ENCODE measurements around the gene ADGRA1.
"Not testable (repeated sequence)": the region's sequence is repeated elsewhere in the genome, so short reads cannot be mapped to it uniquely, and the experiment has no call there.

Gene ADGRA1

DNA sequence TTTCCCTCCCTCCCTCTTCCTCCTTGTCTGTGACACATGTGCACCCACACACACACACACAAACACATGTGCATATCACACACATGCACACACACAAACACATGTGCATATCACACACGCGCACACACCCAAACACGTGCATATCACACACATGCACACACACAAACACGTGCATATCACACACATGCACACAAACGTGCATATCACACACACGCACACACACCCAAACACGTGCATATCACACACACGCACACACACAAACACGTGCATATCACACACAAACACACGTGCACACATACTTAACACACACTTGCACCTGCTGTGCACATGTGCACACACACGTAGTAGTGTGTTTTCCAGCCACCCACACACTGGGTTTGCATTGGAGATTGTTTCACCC is 42.9 kb downstream of the ADGRA1 start:
- DNase-seq: no peak

DNA sequence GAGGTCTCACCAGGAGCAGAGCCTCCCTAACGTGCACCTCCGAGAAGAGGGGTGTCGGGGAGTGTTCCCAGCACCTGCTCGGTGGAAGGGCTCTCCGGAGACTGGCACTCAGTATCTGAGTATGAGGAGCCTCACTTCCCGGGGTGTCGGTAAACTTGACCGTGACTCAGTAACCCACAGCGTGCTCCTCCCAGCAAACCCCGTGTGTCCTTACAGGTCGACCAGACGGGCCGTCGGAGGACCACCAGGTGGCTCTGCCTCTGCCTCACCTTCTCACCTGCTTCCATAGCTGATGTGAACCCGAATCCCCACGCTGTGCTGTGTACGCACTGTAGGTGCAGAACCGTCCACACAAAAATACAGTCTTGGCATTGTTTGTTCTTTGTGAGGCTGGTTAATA is 43.3 kb downstream of the ADGRA1 start:
- DNase-seq: no peak

DNA sequence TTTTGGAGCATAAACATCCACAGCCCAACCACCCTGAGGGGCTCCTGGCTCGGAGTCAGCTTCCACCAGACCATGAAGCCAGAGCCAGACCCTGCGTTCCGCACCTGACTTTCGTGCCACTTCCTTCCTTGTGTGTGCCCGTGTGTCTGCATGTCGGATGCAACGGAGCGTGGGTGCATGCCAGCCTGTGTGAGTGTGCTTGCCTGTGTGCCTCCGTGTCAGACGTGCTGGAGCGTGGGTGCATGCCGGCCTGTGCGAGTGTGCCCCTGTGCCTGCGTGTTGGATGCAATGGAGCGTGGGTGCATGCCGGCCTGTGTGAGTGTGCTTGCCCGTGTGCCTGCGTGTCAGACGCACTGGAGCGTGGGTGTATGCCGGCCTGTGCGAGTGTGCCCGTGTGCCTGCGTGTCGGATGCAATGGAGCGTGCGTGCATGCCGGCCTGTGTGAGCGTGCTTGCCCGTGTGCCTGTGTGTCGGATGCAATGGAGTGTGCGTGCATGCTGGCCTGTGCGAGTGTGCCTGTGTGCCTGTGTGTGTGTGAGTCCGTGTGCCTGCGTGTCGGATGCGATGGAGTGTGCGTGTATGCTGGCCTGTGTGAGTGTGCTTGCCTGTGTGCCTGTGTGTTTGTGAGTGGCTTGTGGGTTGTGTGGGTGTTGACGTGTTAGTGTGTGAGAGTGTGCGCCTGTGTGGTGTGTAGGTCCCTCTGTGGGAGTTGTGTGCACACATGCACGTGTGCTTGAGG is 44.2 kb downstream of the ADGRA1 start:
- DNase-seq: no peak

DNA sequence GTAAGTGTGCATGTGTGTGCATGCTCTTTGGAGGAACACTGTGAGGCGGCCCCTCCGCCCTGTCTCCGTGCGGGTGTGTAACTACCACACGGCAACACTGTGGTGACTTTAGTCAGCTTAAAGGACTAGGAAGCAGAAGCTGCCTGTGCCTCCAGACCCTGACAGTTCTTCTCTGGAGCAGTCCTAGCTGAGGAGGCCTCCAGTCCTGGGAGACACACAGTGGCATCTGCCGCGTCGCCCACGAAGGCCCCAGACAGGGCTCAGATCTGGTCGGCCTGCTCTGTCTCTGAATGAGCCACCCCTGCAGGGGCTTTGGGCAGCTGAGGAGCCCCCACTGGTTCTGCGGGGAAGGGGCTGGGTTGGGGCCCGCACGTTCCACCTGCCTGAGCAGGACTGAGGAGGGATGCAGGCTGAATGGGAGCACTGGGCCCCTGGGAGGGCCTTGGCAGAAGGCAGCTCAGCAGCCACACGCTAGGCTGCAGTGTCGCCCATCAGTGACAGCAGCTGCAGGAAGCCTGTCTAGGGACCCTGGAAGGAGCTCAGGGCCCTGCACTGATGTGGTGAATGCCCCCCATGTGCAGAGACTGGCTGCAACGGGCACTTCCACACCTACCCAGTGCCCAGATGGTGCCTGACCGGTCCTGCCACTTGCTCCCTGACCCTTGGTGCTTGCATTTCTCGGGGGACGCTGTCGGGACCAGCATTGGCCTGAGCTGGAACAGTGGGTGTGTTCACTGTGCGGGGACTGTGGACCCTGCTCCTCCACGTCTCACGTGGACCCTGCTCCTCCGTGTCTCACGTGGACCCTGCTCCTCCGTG is 45.0 kb downstream of the ADGRA1 start:
- DNase-seq: no peak

DNA sequence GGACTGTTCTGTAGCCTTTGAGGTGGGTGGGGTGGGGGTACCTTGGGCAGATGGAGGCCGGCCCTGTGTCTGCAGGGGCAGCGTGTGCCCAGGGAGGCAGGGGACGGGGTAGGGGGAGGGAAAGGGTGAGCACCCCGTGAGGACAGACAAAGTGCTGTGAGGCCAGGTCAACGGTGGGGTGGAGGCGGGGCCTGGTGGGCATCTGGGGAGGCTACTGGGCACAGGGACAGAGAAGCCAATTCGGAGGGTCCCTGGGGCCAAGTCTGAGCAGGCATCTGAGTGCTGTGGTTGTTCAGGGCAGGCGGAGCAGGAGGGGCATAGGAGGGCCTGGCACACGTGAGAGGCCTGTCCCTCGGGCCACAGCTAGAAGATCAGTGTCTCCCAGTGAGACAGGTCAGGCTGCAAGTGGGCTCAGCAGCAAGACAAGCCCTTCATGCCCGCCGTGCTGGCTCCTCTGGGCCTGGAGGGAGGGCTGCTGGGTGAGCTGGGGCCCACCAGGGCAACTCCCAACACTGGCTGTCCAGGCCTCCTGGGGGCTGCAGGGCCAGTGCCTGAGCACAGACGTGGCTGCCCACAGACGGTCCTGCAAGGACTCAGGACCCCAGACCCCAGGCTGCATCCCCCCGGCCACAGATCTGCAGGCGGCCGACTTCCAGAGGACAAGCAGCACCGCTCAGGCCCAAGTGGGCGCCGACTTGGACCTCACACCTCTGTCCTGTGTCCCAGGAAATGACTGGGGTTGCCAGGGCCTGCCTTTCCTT is 45.9 kb downstream of the ADGRA1 start:
- no peak for DNase-seq

DNA sequence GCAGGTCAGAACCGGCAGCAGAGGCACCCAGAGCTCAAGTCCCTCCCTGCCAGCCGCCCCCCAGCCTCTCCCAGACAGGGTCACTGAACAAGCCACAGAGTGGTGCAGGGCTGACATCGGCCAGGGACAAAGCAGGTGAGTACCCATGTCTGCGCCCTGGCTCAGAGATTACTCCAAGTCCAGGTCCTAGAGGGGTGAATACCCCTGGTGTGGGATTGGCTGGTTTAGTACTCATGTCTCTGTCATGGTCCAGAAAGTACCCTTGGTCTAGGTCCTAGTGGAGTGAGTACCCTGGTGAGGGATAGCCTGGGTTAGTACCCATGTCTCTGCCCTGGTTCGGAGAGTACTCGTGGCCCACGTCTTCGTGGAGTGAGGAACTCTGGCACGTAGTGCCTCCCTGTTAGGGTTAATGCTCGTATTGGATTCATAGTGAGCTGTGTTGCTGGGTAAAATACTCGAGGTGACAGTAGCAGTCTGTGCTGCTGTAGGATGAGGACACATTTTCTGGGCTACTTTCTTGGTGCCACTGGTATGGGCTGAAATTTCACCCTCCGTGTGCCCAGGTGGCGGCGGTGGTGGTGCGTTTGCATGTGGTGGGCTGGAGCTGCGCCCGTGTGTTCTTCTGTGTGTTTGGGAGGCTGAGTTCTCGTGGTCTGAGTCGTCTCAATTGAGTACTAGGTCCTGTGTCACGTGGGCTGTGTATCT is 46.8 kb downstream of the ADGRA1 start:
- DNase-seq: no peak

DNA sequence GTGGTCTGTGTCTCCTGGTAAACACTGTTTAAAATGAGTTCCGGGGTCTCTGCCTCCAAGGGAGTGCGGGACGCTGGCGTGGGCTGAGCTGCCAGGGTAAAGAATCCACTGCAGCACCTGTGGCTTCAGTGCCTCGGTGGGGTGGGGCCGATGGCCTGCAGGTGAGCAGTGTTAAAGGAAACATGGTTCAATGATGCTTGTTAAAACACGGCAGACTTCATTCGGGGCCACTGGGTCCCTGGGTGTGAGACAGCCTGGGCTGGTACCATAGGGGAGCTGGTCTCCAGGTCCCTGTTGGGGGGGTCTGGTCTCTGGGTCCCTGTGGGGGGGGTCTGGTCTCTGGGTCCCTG is 47.4 kb downstream of the ADGRA1 start:
- no peak for DNase-seq

DNA sequence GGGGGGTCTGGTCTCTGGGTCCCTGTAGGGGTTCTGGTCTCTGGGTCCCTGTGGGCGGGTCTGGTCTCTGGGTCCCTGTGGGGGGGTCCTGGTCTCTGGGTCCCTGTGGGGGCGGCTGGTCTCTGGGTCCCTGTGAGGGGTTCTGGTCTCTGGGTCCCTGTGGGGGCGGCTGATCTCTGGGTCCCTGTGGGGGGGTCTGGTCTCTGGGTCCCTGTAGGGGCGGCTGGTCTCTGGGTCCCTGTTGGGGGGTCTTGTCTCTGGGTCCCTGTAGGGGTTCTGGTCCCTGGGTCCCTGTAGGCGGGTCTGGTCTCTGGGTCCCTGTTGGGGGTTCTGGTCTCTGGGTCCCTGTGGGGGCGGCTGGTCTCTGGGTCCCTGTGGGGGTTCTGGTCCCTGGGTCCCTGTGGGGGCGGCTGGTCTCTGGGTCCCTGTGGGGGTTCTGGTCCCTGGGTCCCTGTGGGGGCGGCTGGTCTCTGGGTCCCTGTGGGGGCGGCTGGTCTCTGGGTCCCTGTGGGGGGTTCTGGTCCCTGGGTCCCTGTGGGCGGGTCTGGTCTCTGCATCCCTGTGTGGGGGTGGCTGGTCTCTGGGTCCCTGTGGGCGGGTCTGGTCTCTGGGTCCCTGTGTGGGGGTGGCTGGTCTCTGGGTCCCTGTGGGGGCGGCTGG is 49.9 kb downstream of the ADGRA1 start:
- not testable (repeated sequence) for DNase-seq

DNA sequence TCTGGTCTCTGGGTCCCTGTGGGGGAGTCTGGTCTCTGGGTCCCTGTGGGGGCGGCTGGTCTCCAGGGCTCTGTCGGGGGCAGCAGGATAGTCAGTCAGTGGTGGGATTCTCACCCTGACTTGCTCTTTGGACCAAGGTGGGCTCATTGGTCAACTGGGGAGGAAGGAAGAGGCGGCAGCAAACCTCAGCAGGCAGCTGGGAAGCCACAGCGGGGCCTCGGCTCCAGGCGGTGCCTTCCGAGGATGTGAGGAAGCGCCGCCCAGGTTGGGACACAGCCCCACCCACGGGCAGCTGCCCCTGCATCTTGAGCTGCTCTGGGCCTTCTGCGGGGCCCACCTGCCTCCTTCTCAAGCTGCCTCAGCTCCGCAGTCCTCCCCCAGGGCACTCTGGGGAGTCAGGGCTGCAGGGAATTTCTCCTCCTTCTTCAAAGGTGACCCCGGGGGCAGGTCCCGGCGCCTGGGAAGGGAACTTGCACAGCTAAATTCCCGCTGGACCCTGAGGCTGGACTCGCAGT is 51.9 kb downstream of the ADGRA1 start:
- no peak for DNase-seq

DNA sequence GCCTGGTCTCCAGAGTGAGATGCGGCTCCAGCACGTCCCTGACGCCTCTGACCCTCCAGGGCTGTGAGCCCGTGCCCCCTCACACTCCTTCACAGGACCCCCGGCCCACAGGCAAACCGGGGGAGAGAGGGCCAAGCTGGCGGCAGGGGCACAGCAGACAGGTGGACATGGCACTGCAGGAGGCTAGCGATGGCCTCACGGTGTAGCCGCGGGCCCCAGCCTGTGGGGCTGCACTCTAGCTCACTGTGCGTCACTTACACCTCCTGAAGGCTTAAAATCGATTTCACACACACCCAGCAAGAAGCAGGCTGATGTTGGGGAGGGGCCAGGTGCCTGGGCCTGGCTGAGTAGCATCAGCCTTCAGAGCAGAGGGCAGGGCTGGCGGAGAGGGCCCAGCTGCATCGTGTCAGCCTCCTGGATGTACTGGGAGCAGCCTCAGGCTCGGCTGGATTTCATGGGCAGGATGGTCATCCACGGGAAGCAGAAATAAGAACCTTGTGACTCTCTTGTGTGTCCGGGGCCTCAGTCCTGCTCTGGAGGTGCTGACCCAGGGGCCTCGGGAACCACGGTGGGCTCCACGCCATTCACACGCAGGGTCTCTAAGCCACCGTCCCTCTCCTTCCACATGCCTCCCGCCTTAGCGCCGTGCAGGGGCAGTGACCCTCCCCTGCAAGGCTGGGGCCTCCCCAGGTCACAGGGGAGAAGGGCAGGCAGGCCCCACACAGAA is 52.9 kb downstream of the ADGRA1 start:
- no peak for DNase-seq

DNA sequence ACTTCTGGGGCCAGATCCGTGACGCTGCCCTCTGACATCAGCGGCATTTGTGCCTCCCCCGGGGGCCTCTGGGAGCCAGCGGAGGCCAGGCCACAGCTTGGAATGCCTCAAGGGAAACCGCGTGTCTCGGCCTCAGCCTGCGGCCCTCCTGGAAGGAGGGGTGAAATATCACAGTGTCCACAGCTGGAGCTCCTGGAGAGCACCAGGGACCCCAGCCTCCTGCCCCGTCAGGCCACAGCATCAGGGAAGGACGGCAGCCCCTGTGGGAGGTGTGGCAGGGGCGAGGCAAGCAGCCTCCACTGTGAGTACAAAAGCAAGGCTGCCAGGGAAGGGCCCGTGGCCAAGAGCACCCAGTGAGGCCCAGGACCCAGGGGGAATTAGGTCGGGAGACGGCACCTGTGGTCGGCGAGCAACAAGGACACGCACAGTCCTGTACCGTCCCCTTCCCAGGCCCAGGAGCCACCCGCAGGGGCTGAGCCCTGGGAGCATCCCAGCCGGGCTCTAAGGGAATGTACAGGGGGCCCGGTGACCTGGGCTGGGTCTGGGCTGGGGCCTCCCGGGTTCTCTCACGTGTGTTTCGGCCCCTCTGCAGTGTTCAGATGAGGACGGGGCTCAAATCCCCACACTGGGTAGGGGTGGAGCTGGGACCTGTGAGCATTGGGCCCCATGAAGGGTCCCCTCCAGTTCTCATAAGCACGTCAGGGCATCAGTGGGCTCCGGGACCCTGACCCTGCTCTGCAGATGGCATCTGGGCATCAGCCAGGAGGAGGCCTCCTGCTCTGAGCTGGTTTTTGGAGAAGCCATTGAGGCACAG is 53.6 kb downstream of the ADGRA1 start:
- DNase-seq: no peak

DNA sequence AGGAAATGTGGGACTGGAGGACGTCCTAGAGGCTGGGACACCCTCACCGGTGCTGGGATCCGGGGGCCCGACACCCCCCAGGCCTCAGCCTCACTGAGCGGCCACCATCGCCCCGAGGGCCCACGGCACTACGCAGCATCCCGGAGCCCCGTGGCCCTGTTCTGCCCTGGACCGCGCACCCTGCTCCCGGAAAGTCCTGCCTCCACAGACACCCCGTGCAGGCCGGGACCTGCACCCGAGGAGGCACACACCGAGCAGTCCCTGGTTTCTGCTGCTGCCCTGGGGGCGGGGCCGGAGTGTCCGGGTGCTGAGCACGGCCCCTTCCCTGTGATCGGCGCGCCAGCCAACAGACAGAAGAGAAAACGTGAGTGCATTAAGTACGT is 54.2 kb downstream of the ADGRA1 start:
- DNase-seq: no peak

DNA sequence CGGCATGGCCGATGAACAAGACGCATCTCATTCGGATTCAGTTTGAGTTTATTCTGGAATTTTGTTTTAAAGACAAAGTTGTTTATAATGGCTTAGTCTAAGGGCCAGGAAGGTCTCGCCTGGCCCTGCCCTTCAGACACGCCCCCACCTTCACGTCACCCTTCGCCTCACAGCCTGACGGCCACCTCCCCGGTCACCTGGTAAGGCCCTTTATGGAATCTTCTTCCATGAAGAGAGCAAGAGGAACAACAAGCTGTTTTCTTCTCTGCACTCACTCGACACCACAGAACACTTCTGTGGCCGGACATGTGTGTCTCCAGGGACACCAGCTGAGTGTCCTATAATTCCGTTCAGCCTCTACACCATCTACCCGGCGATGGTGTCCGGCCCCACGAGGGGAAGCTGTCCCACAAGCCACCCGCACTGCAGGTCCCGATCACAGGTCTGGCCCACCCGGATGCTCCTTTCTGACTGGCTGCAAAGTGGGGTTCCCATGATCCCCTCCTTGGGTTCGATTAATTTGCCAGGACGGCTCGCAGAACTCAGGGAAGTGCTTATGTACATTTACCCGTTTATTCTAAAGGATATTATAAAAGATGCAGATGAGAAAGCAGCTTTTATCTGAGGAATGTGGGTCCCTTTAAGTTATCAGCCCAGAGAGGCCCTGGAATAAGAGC is 54.9 kb downstream of the ADGRA1 start:
- no peak for DNase-seq

DNA sequence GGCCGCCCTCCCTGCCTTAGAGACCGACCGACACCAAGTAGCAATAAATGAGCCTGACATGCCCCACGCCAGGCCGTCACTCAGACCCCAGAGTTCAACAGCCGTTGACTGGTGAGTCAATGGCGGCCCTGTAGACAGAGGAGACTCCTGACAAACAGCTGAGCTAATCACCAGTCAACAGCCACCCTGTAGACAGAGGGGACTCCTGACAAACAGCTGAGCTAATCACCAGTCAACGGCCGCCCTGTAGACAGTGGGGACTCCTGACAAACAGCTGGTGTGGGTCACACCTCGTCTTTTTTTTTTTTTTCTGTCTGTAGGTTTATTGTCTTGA is 55.4 kb downstream of the ADGRA1 start:
- no peak for DNase-seq

DNA sequence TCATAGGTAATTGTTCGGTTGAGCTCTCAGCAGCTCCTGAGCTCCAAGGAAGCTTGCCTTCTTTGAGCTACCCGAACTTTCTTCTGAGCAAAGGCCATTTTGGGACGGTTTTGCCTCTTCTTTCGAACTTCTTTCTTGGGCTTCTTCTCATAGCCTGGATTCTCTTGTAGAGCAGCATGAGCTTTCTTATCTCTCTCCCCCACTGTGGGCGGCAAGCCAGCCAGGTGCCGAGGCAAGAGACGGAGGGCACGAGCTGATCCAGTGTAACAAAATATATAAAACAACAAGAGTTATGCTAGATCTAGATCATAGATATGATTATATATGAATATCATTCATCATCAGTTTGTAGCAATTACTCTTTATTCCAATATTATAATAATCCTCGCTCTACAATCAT is 55.8 kb downstream of the ADGRA1 start:
- no peak for DNase-seq

DNA sequence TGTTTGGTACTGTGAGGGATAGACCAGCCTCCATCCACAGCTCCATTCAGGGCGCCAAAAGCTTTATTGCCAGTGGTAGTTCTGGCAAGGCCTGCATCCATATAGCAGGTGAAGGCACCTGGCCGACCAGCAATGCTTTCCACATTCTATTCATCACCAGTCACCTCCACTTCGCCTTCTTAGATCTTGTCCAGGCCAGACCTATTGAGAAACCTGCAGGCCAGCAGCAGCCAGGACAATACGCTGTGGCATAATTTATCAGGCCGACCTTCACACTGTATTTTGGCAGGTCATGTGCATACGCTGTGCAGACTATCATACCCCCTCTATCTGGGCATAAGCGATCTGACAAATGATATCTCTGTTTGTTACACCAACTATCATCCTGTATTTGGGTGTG is 57.0 kb downstream of the ADGRA1 start:
- no peak for DNase-seq

DNA sequence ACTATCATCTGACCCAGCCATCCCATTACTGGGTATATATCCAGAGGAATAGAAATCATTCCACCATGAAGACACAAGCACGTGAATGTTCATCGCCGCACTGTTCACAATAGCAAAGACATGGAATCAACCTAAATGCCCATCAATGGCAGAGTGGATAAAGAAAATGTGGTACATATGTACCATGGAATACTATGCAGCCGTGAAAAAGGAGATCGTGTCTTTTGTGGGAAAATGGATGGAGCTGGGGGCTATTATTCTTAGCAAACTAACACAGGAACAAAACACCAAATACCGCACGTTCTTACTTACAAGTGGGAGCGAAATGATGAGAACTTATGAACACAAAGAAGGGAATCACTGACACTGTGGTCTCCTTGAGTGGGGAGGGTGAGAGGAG is 62.5 kb downstream of the ADGRA1 start:
- DNase-seq: no peak

DNA sequence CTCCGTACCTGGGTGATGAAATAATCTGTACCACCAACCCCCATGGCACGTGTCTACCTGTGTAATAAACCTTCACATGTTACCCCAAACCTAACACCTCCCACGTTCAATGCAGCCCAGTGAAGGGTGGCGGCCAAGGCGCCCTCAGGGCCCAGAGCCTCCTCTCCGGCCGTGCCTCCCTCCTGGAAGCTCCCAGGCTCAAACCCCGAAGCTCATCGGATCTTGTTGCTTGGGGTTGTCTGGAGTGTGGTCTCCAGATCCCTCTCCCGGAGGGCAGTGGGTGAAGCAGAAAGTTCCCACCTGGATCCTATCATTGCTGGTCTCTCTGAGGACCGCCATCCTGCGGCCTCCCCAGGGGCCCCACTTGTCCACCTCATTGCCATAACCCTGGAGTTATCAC is 62.9 kb downstream of the ADGRA1 start:
- DNase-seq: no peak

DNA sequence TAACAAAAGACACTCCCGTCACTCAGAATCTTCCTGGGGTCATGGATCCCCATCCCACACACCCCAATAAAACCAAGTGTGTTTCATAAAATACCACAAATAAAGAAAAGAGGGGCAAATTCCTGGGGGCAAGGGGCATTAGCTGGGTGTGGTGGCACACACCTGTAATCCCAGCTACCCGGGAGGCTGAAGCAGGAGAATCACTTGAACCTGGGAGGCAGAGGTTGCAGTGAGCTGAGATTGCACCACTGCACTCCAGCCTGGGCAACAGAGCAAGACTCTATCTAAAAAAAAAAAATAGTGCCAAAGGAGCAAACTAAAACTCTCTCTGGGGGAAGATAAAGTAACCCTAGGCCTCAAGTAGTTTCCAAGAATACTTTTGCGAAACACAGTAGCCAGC is 63.3 kb downstream of the ADGRA1 start:
- DNase-seq: not testable (repeated sequence)

DNA sequence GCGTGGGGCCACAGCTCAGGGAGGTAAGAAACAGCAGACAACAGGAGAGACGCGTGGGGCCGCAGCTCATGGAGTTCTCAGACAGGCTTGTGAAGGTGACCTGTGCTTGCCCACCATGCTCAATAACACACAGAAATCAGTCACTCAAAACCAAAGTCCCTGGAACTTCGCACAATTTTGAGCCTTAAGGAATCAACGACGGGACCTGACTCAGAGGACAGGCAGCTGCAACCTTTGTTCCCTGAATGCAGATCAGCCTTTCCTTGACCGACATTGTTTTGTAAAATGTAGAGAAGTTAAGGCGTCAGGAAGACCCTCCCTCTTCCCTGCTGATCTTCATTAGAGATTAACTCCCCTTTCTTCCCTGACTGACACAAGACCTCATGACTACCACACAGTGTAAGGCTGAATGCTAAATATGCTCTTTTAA is 63.8 kb downstream of the ADGRA1 start:
- DNase-seq: no peak

Data from fibroblast of skin of right biceps (primary cell).